Raji (cell line): ENCODE results near the gene PDGFD.
A peak's percentile ranks its signal among the peaks of the same experiment; 100 is the strongest.

Source experiments
- POLR2A ChIP-seq: IDR thresholded peaks from 2 replicates; pipeline ENCODE4 v1.6.1; 2011; ENCODE audit warnings: low read depth, low read length, control low read depth; ENCODE audit not compliant: insufficient read depth

PDGFD gene

GRCh38 chr11:103923451-103923931, 240.5 kb downstream of the PDGFD start:
- TF ChIP-seq POLR2A: no peak

- no peak for TF ChIP-seq POLR2A
Measured at GRCh38 chr11:103920933-103921332, 243.0 kb downstream of the PDGFD start.

- no peak for TF ChIP-seq POLR2A
Measured at GRCh38 chr11:103920449-103920848, 243.5 kb downstream of the PDGFD start.

- TF ChIP-seq POLR2A: no peak
Measured at GRCh38 chr11:103910721-103911120, 253.2 kb downstream of the PDGFD start.

GRCh38 chr11:103907548-103908455, 256.1 kb downstream of the PDGFD start:
- TF ChIP-seq POLR2A: no peak

- TF ChIP-seq POLR2A: no peak
Measured at GRCh38 chr11:103907136-103907535, 256.8 kb downstream of the PDGFD start.

GRCh38 chr11:103906291-103906867, 257.6 kb downstream of the PDGFD start:
- TF ChIP-seq POLR2A: no peak

- TF ChIP-seq POLR2A: no peak; the same call in 1 of the 2 replicates
Measured at GRCh38 chr11:103904324-103904667, 259.7 kb downstream of the PDGFD start.

GRCh38 chr11:103903621-103904323, 260.2 kb downstream of the PDGFD start:
- TF ChIP-seq POLR2A: peak; percentile 47; the same call in 1 of the 2 replicates

- TF ChIP-seq POLR2A: 0 out of 2 replicates have a peak, but pooled peaks have one; percentile 27
Measured at GRCh38 chr11:103902994-103903393, 261.0 kb downstream of the PDGFD start.

GRCh38 chr11:103901656-103902055, 262.3 kb downstream of the PDGFD start:
- TF ChIP-seq POLR2A: no peak

GRCh38 chr11:103898577-103899336, 265.2 kb downstream of the PDGFD start:
- TF ChIP-seq POLR2A: peak; percentile 35; the same call in 1 of the 2 replicates

GRCh38 chr11:103898065-103898464, 265.9 kb downstream of the PDGFD start:
- no peak for TF ChIP-seq POLR2A

- TF ChIP-seq POLR2A: no peak
Measured at GRCh38 chr11:103897160-103897936, 266.6 kb downstream of the PDGFD start.

- TF ChIP-seq POLR2A: no peak
Measured at GRCh38 chr11:103895106-103895505, 268.8 kb downstream of the PDGFD start.

- TF ChIP-seq POLR2A: no peak
Measured at GRCh38 chr11:103894673-103895072, 269.3 kb downstream of the PDGFD start.
